KMS-11 (cell line): ENCODE results near the gene DAB2IP.

Experiments used
- H2AFZ ChIP-seq: fragments of 200-600 bp; sonication (generic); 2 replicates; pipeline ENCODE4 v1.6.1; 2016; ENCODE audit warnings: antibody characterized with exemption, mixed run types, low read depth
- H3K27ac ChIP-seq: fragments of 200-600 bp; sonication (generic); 2 replicates; pipeline ENCODE4 v1.6.1; 2016; ENCODE audit warnings: mild to moderate bottlenecking, mixed run types
- H3K27me3 ChIP-seq: fragments of 200-600 bp; sonication (generic); 2 replicates; pipeline ENCODE4 v1.6.1; 2017; ENCODE audit warnings: mild to moderate bottlenecking, low read depth, mixed run types, moderate library complexity; ENCODE audit not compliant: insufficient read depth
- H3K36me3 ChIP-seq: fragments of 200-600 bp; sonication (generic); 2 replicates; pipeline ENCODE4 v1.6.1; 2017; ENCODE audit warnings: mild to moderate bottlenecking, mixed run types; ENCODE audit not compliant: insufficient read depth
- H3K4me1 ChIP-seq: fragments of 200-600 bp; sonication (generic); 2 replicates; pipeline ENCODE4 v1.6.1; 2016; ENCODE audit warnings: mild to moderate bottlenecking, low read depth, mixed run types; ENCODE audit not compliant: poor library complexity, severe bottlenecking
- H3K4me2 ChIP-seq: fragments of 200-600 bp; sonication (generic); 2 replicates; pipeline ENCODE4 v1.7.0; 2016; ENCODE audit warnings: mild to moderate bottlenecking, mixed run types
- H3K4me3 ChIP-seq: fragments of 200-600 bp; sonication (generic); IDR thresholded peaks from 2 replicates; pipeline ENCODE4 v1.6.1; 2017; ENCODE audit warnings: low read depth, low read length, mixed read lengths; ENCODE audit not compliant: insufficient read depth
- H3K79me2 ChIP-seq: fragments of 200-600 bp; sonication (generic); 2 replicates; pipeline ENCODE4 v1.6.1; 2016; ENCODE audit warnings: low read depth, mixed run types; ENCODE audit not compliant: insufficient read depth
- H3K9ac ChIP-seq: fragments of 200-600 bp; sonication (generic); 2 replicates; pipeline ENCODE4 v1.6.1; 2016; ENCODE audit warnings: mild to moderate bottlenecking, mixed run types
- H4K20me1 ChIP-seq: fragments of 200-600 bp; sonication (generic); 2 replicates; pipeline ENCODE4 v1.6.1; 2016; ENCODE audit warnings: mild to moderate bottlenecking, mixed run types; ENCODE audit not compliant: insufficient read depth
- CTCF ChIP-seq: fragments of 200-600 bp; sonication (generic); conservative IDR thresholded peaks from 2 replicates; pipeline ENCODE4 v1.6.1; 2017; ENCODE audit warnings: low read depth, mild to moderate bottlenecking, antibody characterized with exemption, low read length, moderate library complexity, mixed read lengths

The DAB2IP gene

DNA sequence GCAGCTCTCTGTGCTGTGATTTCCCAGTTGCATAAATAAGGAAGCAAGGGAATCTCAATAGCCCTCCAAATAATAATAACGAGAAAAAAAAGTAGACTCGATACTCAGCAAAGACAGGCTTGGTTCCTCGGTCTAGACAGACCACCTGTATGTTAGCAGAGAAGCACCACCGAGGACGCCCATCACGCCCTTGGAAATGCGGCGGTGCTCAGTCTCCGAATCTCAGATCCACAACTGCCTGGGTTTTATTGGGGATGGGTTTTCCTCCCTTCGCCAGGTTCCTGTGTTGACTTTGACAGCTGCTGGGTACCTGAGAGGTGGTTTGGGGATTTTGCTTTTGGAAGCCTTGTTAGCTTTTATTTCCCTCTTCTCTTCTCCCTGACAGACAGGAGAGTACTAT lies 7.2 kb downstream of the DAB2IP start:
- H3K79me2 ChIP-seq = no peaks in the 10 kb centered on the region
- no peaks in the 10 kb centered on the region for H4K20me1 ChIP-seq
- H3K27me3 ChIP-seq = no peaks in the 10 kb centered on the region
- H3K9ac ChIP-seq = no peak overlapping the region
- no peak overlapping the region for H2AFZ ChIP-seq
- no peak overlapping the region for H3K27ac ChIP-seq
- no peak overlapping the region for H3K4me2 ChIP-seq
- H3K36me3 ChIP-seq = no peaks in the 10 kb centered on the region
- H3K4me1 ChIP-seq = no peaks in the 10 kb centered on the region
- TF ChIP-seq CTCF = no peak
- H3K4me3 ChIP-seq = no peak overlapping the region

DNA sequence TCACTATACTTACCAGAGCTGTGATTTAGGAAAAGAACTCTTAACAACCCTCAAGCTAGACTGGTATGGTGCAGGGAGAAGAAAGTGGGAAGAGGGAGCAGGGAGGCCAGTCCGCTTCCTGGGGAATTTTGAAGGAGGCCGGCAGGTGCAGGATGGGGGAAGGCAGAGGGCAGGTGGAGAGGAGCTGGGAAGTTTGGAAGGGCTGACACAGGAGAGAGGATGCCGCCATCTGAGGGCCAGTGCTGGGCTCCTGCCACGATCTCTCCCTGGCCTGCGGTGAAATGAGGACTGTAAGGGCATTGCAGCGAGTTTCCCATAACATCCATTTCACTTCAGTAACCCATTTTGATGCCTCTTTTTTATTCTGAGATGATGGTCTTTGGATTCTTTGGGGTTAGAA lies 8.9 kb downstream of the DAB2IP start:
- no peaks in the 10 kb centered on the region for H3K27me3 ChIP-seq
- no peak for TF ChIP-seq CTCF
- no peaks in the 10 kb centered on the region for H3K4me1 ChIP-seq
- no peak overlapping the region for H3K4me3 ChIP-seq
- no peak overlapping the region for H3K9ac ChIP-seq
- H3K27ac ChIP-seq = no peak overlapping the region
- no peaks in the 10 kb centered on the region for H3K36me3 ChIP-seq
- no peaks in the 10 kb centered on the region for H4K20me1 ChIP-seq
- no peak overlapping the region for H3K4me2 ChIP-seq
- H3K79me2 ChIP-seq = no peaks in the 10 kb centered on the region
- no peak overlapping the region for H2AFZ ChIP-seq

DNA sequence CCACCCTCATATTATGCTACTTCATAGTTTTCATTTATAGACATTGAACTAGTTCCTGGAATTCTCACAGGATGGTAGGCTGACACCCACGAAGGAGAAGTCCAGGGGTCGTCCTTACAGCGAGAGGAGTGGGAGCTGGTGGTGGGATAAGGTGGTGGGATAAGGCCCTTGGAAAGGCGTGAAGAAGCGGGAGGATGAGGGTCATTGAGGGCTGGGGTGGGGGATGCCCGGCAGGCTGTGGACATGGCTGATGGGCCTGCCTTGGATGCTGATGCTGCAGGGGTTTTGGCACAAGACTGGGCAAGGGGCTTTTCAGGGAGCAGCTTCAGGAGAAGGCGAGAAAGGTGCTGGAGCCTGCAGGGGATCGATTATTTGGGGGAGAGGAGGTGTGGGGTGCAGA lies 9.4 kb downstream of the DAB2IP start:
- Histone ChIP-seq H3K27ac (no peak overlapping the region), H3K36me3 (no peaks in the 10 kb centered on the region), H3K4me1 (no peaks in the 10 kb centered on the region), H3K4me2 (no peak overlapping the region), H3K9ac (no peak overlapping the region), H3K79me2 (no peaks in the 10 kb centered on the region), H3K27me3 (no peaks in the 10 kb centered on the region), H3K4me3 (no peak overlapping the region), H2AFZ (no peak overlapping the region), H4K20me1 (no peaks in the 10 kb centered on the region)
- no peak for TF ChIP-seq CTCF

DNA sequence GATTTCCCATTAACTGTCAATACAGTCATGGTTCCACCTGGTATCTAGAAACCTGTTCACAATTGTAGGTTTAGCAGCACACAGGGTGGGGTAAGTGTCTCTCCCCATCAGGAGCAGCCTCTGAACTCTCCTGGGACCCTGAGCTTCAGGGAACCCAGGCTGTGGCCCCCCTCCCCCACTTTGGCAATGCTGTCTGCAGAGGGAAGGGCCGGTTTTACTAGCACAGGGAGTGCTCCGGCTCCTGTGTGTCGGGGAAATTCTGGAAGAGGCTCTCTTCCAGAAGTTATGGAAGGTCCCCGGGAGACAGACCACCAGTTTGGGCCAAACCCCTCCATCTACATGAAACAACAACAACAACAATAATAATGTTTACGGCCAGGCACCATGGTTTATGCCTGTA lies 9.9 kb downstream of the DAB2IP start:
- H3K27me3 ChIP-seq = no peaks in the 10 kb centered on the region
- H3K4me3 ChIP-seq = no peak overlapping the region
- TF ChIP-seq CTCF = no peak
- H3K79me2 ChIP-seq = no peaks in the 10 kb centered on the region
- no peak overlapping the region for H2AFZ ChIP-seq
- H3K4me2 ChIP-seq = no peak overlapping the region
- H3K4me1 ChIP-seq = no peaks in the 10 kb centered on the region
- no peak overlapping the region for H3K27ac ChIP-seq
- no peak overlapping the region for H3K9ac ChIP-seq
- no peaks in the 10 kb centered on the region for H3K36me3 ChIP-seq
- H4K20me1 ChIP-seq = no peaks in the 10 kb centered on the region

- no peak for TF ChIP-seq CTCF
- no peak overlapping the region for H3K27ac ChIP-seq
Observed at GRCh38 chr9:121662359-121662758, 10.9 kb downstream of the DAB2IP start.

More at GRCh38 chr9:121662359-121662758, 10.9 kb downstream of the DAB2IP start:
- no peaks in the 10 kb centered on the region for H3K36me3 ChIP-seq
- H3K4me2 ChIP-seq = no peak overlapping the region
- no peak overlapping the region for H3K9ac ChIP-seq
- H4K20me1 ChIP-seq = no peaks in the 10 kb centered on the region
- no peaks in the 10 kb centered on the region for H3K4me1 ChIP-seq
- H2AFZ ChIP-seq = no peak overlapping the region
- no peaks in the 10 kb centered on the region for H3K27me3 ChIP-seq
- no peak overlapping the region for H3K4me3 ChIP-seq
- H3K79me2 ChIP-seq = no peaks in the 10 kb centered on the region
